T-helper 22 cell (primary cell): Measurements from ENCODE around the gene SRSF3.
"Not testable (repeated sequence)": the region's sequence is repeated elsewhere in the genome, so short reads cannot be mapped to it uniquely, and the experiment has no call there.

Experiments used
- DNase-seq: peaks from one replicate; pipeline ENCODE4 v3.0.0-alpha.2; 2020; ENCODE audit warnings: low read depth

SRSF3 gene

GRCh38 chr6:36594029-36594815, at the start of gene SRSF3:
Gene SRSF3 (plus strand): TSS chr6:36594362. CDS start chr6:36596763, 2,401 bp downstream.
- DNase-seq: peak; percentile 95

- no peak for DNase-seq
These were observed 48.3 kb upstream of the SRSF3 start for GRCh38 chr6:36545767-36546307.

- no peak for DNase-seq
These were observed 47.7 kb upstream of the SRSF3 start for GRCh38 chr6:36546308-36546919.

DNA sequence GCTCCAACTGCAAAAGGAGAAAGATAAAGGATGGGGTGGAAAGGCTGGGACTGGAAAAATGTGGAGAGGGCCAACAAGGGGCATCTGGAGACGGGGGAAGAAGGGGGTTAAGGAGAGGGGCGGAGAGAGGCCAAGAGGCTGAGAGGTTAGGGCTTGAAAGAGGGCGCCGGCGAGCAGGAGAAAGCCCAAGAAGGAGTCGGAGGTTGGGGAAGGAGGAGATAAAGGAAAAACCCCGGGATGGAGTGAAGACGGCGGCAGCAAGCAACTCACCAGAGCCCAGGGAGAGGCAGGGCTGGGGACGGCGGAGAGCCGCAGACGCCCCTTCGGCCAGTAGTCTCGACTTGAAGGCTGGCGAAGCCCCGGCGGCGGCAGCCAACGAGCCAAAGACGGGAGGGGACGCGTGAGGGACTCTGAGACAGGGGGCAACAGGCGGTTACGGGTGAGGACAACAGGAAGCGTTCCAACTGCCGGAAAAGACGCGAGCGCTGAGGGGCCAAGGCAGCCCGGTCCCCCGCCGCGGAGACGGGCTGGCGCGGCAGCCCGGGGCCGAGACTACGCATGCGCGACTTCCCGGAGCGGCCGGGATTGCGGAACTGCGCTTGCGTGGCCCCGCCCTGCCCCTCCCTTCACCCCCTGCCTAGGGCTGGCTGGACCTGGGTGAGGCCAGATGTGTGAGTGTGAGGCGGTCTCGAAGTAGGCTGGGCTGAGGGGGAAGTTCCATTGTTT, 47.1 kb upstream of the SRSF3 start, which contains the start of gene STK38:
TSS of gene STK38 (minus strand) at position 560 of the 726 bp plus-strand sequence. CDS start 7,277 bp downstream, outside the sequence.
- DNase-seq: peak; percentile 85

DNA sequence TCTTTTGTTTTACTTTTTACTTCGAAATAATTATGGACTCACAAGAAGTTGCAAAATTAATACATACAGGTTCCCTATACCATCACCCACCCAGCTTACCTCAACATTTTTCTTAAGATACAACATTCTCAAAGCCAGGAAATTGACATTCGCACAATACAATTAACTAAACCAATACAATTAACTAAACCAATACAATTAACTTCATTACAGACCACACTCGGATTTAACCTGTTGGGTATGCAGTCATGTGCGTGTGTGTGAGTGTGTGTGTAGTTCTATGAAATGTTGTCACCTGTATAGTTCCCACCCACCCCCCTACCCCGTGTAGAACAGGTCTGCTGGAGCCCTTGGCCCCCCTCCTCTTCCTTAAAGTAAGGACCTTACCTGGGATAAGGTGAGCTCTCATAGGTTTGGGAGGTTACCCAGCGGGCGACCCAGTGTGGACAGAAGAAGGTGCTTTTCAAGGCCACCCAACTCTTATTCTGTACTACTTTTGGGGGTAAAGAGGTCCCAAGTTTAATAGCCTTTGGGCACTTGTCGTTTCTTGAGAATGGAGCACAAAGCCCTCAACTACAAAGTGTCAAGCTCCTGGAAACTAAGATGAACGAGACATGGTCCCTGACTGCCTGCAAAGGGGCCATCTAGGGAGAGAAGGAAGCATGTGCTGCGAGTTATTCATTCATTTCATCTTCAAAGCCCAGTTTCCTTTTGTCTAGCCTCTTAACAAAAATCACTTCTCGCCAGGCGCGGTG, 46.3 kb upstream of the SRSF3 start:
- DNase-seq: no peak

DNA sequence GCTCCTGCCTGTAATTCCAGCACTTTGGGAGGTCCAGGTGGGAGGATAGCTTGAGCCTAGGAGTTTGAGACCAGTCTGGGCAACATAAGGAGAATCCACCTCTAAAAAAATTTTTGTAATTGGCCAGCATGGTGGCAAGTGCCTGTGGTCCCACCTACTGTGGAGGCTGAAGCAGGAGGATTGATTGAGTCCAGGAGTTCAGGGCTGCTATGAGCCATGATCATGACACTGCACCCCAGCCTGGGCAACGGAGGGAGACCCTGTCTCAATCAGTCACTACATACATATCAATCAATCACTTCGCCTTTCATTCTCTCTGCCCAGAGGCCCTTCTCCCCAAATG, 45.8 kb upstream of the SRSF3 start:
- no peak for DNase-seq

DNA sequence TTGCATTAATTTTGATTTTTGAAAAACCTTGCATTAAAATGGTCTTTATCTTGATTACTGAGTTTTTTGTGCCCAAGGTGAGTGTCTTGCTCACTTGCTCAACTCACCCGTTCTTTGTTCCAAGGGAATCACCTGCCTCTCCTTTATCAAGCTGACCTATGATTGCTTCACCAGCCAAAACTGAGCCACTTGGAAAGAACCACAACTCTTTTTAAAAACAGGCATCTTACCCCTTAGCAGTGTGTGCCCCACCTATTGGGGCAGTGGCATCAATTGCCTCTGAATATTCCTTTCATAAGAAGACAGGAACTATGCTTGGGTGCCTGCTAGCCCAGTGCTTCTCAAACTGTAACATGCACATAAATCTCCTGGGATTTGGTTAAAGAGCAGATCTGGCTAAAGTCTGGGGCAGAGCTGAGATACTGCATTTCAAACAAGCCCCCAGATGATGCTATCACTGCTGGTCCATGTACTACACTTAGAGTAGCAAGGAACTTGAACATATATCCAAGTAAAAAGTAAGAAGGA, 43.6 kb upstream of the SRSF3 start:
- DNase-seq: no peak

DNA sequence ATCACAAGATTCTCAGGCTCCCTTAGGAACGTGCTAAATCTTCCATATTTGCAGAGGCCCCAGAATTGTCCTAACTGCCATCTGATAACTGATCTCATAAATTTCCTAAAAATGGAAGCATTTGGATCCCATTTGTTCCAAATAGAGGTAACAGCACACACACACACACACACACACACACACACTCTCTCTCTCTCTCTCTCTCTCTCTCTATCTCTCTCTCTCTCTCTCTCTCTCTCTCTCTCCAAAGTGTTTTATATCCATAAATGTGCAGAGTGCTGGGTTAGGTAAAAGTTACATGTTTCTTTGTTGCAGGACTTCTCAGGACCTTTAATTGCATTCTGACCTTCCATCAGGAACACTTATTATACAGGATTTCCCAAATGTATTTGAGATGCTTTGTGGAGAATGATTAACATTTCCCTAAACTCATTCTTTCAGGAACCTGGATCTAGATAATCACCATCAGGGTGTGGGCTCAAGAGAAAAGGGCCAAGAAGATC, 38.4 kb upstream of the SRSF3 start:
- DNase-seq: no peak

DNA sequence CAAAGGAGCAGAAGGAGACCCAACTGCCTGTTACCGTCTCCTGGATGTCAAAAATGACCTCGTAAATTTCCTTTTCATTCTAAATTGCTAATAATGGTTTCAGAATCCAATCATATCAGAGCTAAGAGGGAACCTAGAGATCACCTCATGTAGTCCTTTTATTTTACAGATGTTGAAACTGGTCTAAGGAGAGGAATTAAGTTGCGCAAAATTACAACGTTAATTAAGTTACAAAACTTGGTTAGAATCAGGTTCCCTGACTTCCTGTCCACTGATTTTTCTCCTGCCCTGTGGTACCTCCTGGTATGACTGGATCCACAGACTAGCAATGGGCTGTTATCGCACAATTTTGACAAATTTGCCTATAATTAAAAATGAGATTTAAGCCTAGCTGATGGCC, 37.9 kb upstream of the SRSF3 start:
- no peak for DNase-seq

GRCh38 chr6:36559011-36559793, 35.0 kb upstream of the SRSF3 start:
- DNase-seq: no peak

DNA sequence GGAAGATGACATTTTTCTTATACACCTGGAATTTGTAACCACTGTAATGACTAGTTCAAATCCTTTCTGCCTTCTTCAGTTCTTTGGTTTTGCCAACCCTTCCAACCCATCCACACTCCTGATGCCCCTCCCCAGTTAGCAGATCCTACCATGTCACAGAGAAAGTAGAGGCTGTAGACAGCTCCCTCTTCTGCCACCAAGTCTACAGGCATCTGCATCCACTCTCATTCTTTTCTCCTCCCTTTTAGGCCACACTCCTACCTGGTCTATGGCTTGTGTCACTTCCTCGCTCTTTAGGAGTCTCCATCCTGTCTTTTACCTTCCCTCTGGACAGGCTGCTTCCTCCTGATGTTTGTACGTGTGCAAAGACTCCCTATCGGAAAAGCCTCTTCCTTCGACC, 33.3 kb upstream of the SRSF3 start:
- DNase-seq: no peak

DNA sequence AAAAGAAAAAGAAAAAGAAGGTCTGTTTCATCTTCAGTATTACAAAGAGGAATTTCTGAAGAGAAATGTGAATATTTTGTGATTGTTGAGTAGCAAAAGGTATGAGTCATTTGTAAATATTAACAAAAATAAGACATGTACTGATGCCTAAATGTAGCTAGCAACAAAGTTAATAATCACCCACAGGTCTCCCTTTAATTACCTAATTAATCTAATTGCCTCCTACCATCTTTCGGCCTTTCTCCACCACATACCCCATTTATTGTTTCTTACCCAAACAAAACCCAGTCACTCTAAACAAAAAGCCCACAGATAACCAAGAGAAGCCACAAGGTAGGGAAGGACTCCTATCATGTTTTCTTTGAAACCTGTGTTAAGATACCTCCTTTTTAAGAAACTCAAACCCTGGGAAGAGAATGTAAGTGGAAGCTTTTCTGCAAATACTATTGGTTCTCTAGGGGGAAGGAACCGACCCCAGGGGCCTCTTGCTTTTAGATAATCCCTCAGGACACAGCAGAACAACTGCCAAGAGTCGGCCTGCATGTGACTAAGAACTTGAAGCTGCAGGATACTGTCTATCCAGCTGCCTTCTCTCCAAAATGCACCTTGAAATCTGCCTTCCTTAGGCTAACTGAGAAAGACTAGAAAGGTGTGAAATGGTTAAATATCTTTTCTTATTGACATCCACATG, 30.8 kb upstream of the SRSF3 start:
- no peak for DNase-seq

DNA sequence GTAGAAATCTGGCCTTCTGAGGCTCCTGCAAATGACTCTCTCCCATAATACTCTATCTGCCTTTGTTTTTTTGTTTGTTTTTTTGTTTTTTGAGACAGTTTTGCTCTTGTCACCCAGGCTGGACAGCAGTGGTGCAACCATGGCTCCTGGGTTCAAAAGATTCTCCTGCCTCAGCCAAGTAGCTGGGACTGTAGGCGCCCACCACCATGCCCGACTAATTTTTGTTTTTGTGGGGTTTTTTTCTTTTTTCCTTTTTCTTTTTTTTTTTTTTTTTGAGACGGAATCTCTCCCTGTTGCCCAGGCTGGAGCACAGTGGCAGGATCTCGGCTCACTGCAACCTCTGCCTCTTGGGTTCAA, 30.3 kb upstream of the SRSF3 start:
- DNase-seq: no peak

DNA sequence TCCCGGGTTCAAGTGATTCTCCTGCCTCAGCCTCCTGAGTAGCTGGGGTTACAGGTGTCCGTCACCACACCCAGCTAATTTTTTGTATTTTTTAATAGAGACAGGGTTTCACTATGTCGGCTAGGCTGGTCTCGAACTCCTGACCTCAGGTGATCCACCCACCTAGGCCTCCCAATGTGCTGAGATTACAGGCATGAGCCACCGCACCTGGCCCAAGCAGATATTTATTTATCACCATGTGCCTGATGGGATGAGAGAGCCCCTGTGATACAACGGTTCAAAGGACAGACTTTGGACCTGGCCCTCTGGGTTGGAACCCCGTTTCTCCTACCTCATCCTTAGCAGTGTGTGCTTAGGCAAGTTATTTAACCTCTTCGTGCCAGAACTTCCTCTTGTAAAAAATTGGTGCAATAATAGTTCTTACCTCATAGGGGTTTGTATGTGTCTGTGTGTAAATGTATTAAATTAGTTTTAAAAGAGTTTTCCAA, 27.7 kb upstream of the SRSF3 start:
- DNase-seq: no peak

DNA sequence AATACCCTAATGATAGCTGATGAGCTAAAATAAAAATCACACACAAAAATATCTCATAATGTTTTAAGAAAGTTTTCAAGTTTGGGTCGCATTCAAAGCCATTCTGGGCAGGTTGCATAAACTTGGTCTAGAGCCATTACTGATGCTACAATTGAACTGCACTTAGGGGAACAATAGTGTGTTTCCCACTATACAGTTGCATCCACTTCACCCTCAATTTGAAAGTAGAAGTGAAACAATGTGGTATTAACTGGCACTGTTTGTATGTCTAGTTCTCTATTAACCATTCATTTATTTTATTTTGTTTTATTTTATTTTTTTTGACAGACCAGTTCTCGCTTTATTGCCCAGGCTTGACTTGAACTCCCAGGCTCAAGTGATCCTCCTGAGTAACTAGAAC, 23.9 kb upstream of the SRSF3 start:
- DNase-seq: no peak

- DNase-seq: no peak
These were observed 22.8 kb upstream of the SRSF3 start for GRCh38 chr6:36571122-36572043.

DNA sequence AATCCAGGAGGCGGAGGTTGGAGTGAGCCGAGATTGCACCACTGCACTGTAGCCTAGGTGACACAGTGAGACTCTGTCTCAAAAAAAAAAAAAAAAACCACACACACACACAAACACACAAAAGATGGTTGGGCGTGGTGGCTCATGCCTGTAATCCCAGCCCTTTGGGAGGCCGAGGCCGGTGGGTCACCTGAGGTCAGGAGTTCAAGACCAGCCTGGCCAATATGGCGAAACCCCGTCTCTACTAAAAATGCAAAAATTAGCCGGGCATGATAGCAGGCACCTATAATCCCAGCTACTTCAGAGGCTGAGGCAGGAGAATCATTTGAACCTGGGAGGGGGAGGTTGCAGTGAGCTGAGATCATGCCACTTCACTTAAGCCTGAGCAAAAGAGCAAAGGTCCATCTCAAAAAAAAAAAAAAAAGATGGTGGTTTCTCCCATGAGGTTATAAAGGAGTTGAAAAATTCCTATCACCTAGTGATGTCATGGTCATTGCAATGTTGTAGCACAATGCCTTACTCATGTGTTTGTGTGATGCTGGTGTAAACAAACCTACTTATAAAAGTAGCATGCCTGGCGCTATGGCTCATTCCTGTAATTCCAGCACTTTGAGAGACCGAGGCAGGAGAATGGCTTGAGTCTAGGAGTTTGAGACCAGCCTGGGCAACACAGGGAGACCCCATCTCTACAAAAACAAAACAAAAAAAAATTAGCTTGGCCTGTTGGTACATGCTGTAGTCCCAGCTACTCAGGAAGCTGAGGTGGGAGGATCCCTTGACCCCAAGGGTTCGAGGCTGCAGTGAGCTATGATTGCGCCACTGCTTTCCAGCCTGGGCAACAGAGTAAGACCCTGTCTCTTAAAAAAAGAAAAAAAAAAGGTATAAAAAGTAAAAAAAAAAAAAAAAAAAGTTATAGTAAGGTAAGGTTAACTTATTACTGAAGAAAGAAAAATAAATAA, 21.5 kb upstream of the SRSF3 start:
- DNase-seq: not testable (repeated sequence)

- DNase-seq: no peak
These were observed 19.5 kb upstream of the SRSF3 start for GRCh38 chr6:36574679-36575078.
